B cell (primary cell): ENCODE data around the gene SLC9A3. TPM values are rescaled to one million over a fixed set of nuclear protein-coding genes. Genes with fewer than 3 reads are reported as not detected.

Source experiments
- ATAC-seq: fragments of 200-7000 bp; cut with Tn5 transposase; one replicate; pipeline ENCODE4 v1.10.0; 2021; ENCODE audit warnings: low read depth, mild to moderate bottlenecking, moderate number of reproducible peaks, moderate library complexity
- CTCF ChIA-PET: fragments of 350-600 bp; sonication (Branson Sonifier 250); formaldehyde crosslinking; loops from one replicate; lab custom pipeline; 2021; ENCODE audit warnings: antibody characterized with exemption, inconsistent platforms; lab: Charles Lee
- POLR2A ChIA-PET: fragments of 350-600 bp; sonication (Branson Sonifier 250); formaldehyde crosslinking; loops from one replicate; lab custom pipeline; 2021; ENCODE audit warnings: antibody characterized with exemption; lab: Charles Lee
- DNase-seq: peaks from one replicate; pipeline ENCODE4 v3.0.0; 2013
- H2AFZ ChIP-seq: 2 replicates; pipeline ENCODE4 v1.6.1; 2012; ENCODE audit warnings: mild to moderate bottlenecking, low read depth, low read length; ENCODE audit not compliant: insufficient read depth, poor library complexity, severe bottlenecking
- H3K27ac ChIP-seq, 2 donors: 1 replicate in 1 of 2; 2 replicates in 1 of 2; pipeline ENCODE4 v1.5.1; 2012 to 2013; ENCODE audit warnings: low read length in 2 of 2, mild to moderate bottlenecking in 2 of 2, moderate library complexity in 1 of 2
- H3K27me3 ChIP-seq, 4 experiments: fragments of 200-600 bp in 1 of 4; sonication (generic) in 1 of 4; replicated peaks in 1 of 4; 1 replicate in 2 of 4; 2 replicates in 2 of 4; pipeline versions ENCODE4 v1.6.1 to v1.7.0; 2013 to 2016; ENCODE audit warnings: low read length in 3 of 4, mild to moderate bottlenecking in 2 of 4, mixed read lengths in 1 of 4, moderate library complexity in 1 of 4; ENCODE audit not compliant: insufficient read depth in 4 of 4, control insufficient read depth in 3 of 4; ENCODE audit errors: control extremely low read depth in 1 of 4
- H3K36me3 ChIP-seq, 2 experiments: replicated peaks in 1 of 2; 1 replicate in 1 of 2; 2 replicates in 1 of 2; pipeline versions ENCODE4 v1.6.1 to v1.7.1; 2013; ENCODE audit warnings: low read length in 1 of 2; ENCODE audit not compliant: insufficient read depth in 2 of 2, control insufficient read depth in 1 of 2; ENCODE audit errors: control extremely low read depth in 1 of 2, extremely low read depth in 1 of 2
- H3K4me1 ChIP-seq, 2 donors: fragments of 200-600 bp in 1 of 2; sonication (generic) in 1 of 2; 1 replicate in 1 of 2; 2 replicates in 1 of 2; pipeline versions ENCODE4 v1.5.1 to v1.6.1; 2013 to 2017; ENCODE audit warnings: low read length in 2 of 2; ENCODE audit not compliant: control insufficient read depth in 2 of 2, insufficient read depth in 2 of 2
- H3K4me2 ChIP-seq: replicated peaks from 2 replicates; pipeline ENCODE3; 2012; ENCODE audit warnings: mild to moderate bottlenecking, low read depth, low read length; ENCODE audit not compliant: poor library complexity, severe bottlenecking
- H3K4me3 ChIP-seq, 5 experiments: fragments of 200-600 bp in 1 of 5; sonication (generic) in 1 of 5; 1 replicate in 3 of 5; 2 replicates in 2 of 5; pipeline versions ENCODE4 v1.5.1 to v1.7.0; 2011 to 2016; ENCODE audit warnings: low read length in 4 of 5, mild to moderate bottlenecking in 4 of 5, low read depth in 2 of 5, control low read depth in 1 of 5, moderate library complexity in 1 of 5; ENCODE audit not compliant: insufficient read depth in 1 of 5; ENCODE audit errors: control extremely low read depth in 1 of 5, extremely low read depth in 1 of 5
- H3K79me2 ChIP-seq: fragments of 200-600 bp; sonication (generic); one replicate; pipeline ENCODE4 v1.6.0; 2016; ENCODE audit warnings: low read length; ENCODE audit not compliant: control insufficient read depth, insufficient read depth
- H3K9ac ChIP-seq: fragments of 200-600 bp; sonication (generic); 2 replicates; pipeline ENCODE4 v1.6.1; 2017; ENCODE audit warnings: mild to moderate bottlenecking, low read length, moderate library complexity
- H3K9me3 ChIP-seq, 3 donors: one replicate each; pipeline versions ENCODE4 v1.6.1 to v1.7.1; 2013; ENCODE audit warnings: low read length in 2 of 3; ENCODE audit not compliant: control insufficient read depth in 2 of 3, insufficient read depth in 1 of 3; ENCODE audit errors: control extremely low read depth in 1 of 3
- H4K20me1 ChIP-seq: 2 replicates; pipeline ENCODE4 v1.6.0; 2012; ENCODE audit warnings: mild to moderate bottlenecking, low read length; ENCODE audit not compliant: insufficient read depth, control insufficient read depth, poor library complexity, severe bottlenecking
- H3K27ac Mint-ChIP-seq: one replicate; pipeline ENCODE4 v1.8.0; 2021; ENCODE audit warnings: mixed read lengths
- H3K27me3 Mint-ChIP-seq: one replicate; pipeline ENCODE4 v1.8.0; 2021; ENCODE audit warnings: mixed read lengths
- H3K4me1 Mint-ChIP-seq: one replicate; pipeline ENCODE4 v1.8.0; 2021; ENCODE audit warnings: mixed read lengths
- H3K4me3 Mint-ChIP-seq: one replicate; pipeline ENCODE4 v1.8.0; 2021; ENCODE audit warnings: mixed read lengths
- H3K9me3 Mint-ChIP-seq: one replicate; pipeline ENCODE4 v1.8.0; 2022; ENCODE audit warnings: mixed read lengths; ENCODE audit not compliant: insufficient read depth
- EZH2 ChIP-seq: IDR thresholded peaks from 2 replicates; pipeline ENCODE4 v1.6.1; 2012; ENCODE audit warnings: borderline replicate concordance, low read depth, mild to moderate bottlenecking, moderate library complexity, low read length; ENCODE audit not compliant: insufficient read depth, poor library complexity, severe bottlenecking
- WGBS: methylation state at CpG from one replicate; pipeline ENCODE4 v1.1.5; 2013; ENCODE audit warnings: missing lambda C conversion rate; ENCODE audit not compliant: insufficient coverage; 5-methylcytosine and 5-hydroxymethylcytosine counted together
- intact Hi-C: fragments of 100-400 bp; cut with micrococcal nuclease; formaldehyde crosslinking; loops from one replicate; pipeline ENCODE4 v1.10.0; 2022
- polyA plus RNA-seq: library from polyadenylated mRNA; depleted of rRNA; stranded (reverse); fragments of >200 nt; gene quantifications from 2 replicates; pipeline ENCODE4 v1.2.3, GENCODE V29; 2012
- total RNA-seq, 2 donors: library from RNA; stranded (reverse); fragments of 120-200 nt in 1 of 2; gene quantifications; 1 replicate in 1 of 2; 2 replicates in 1 of 2; pipeline versions ENCODE4 v1.2.3 to v1.2.4, GENCODE V29; 2013 to 2022
- TF ChIP-seq, protein P1 (sequence below): fragments of 200-600 bp; IDR thresholded peaks from one replicate; pipeline ENCODE4 v1.8.0; 2022; ENCODE audit warnings: antibody characterized with exemption, mild to moderate bottlenecking

SLC9A3 gene
- total and polyA plus RNA-seq, 2 donors (not counting 1 experiment from before 2014, with no cell fraction given), result 0.84 to 2.0 TPM

DNA sequence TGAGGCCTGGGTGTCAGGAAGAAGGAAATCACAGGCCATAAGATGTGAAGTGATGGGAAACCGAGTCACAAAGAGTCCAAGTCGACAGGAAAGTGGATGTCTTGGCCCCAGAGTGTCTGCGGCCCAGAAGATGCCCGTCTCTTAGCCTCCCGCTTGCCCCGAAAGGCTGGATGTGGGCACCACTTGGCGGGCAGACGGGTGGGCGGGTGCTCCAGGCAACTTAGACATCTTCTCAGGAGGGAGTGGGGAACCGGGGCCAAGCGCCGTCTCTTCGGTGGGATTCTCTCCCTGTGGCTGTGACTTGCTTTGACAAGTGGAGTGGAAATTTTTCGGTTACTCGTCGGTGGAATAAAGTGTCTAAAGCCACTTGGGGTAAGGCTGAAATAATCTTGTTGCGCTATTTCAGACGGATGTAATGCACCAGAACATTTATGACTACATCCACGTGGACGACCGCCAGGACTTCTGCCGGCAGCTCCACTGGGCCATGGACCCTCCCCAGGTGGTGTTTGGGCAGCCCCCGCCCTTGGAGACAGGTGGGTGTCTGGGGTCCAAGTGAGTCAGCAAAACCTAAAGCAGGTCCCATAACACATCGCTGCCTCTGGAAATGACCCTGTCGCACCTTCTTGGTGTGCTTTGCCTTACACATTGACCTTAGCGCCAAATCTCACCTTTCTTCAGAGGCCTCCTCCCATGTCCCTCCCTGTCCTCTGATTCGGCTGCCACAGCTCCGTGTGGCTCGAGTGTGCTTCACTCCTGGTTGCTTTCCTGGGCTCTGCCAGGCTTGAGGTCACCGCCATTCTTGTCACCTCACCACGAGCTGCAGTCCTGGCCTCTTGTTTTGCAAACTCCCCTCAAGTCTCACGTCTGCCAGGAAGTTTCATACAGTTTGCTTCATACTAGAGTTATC lies 101.7 kb downstream of the SLC9A3 start:
- Mint-ChIP-seq H3K4me3 (no peak overlapping the region), H3K27ac (no peak overlapping the region), H3K27me3 (no peaks in the 10 kb centered on the region), H3K9me3 (no peaks in the 10 kb centered on the region), H3K4me1 (peaks cover 14% of the 10 kb centered on the region)
- 91% methylated on average over 25 of the region's 32 CpGs for WGBS
- Histone ChIP-seq H3K9ac (no peak overlapping the region), H3K9me3 (peaks cover 0 to 7% (median 0%) of the 10 kb centered on the region in 3 donors), H3K4me3 (no peak overlapping the region), H3K27me3 (peaks cover 0 to 3% (median 0%) of the 10 kb centered on the region in 4 experiments), H3K27ac (no peak overlapping the region), H2AFZ (no peak overlapping the region), H3K36me3 (no peaks in the 10 kb centered on the region), H3K4me1 (peaks cover 5 to 12% of the 10 kb centered on the region in 2 donors), H3K4me2 (no peak overlapping the region), H4K20me1 (no peaks in the 10 kb centered on the region), H3K79me2 (no peaks in the 10 kb centered on the region)
- DNase-seq (no peak), ATAC-seq (no peak)
- intact Hi-C loops, result no loop called here
- no peak for TF ChIP-seq EZH2
- TF ChIP-seq, protein P1, sequence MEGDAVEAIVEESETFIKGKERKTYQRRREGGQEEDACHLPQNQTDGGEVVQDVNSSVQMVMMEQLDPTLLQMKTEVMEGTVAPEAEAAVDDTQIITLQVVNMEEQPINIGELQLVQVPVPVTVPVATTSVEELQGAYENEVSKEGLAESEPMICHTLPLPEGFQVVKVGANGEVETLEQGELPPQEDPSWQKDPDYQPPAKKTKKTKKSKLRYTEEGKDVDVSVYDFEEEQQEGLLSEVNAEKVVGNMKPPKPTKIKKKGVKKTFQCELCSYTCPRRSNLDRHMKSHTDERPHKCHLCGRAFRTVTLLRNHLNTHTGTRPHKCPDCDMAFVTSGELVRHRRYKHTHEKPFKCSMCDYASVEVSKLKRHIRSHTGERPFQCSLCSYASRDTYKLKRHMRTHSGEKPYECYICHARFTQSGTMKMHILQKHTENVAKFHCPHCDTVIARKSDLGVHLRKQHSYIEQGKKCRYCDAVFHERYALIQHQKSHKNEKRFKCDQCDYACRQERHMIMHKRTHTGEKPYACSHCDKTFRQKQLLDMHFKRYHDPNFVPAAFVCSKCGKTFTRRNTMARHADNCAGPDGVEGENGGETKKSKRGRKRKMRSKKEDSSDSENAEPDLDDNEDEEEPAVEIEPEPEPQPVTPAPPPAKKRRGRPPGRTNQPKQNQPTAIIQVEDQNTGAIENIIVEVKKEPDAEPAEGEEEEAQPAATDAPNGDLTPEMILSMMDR, result no peak
- CTCF ChIA-PET, result no interaction called here
- POLR2A ChIA-PET, result no interaction called here

DNA sequence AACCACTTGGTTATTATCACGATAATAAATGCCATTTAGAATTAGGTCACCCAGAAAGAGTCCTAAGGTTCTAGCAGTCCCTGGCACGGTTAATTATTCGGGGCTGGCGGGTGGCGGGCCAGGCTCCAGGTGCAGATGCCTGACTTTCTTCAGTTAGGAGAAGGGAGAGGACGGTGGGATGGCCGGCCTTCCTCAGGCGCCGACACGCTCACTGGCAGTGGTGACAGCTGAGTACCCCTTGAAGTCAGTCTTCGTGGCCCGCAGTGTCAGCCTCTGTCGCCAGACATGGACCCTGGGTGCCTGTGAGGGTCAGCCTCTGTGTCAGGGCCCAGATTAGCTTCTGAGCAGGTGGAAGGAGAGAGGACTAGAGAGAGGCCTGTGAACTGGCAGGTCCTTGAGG lies 102.3 kb downstream of the SLC9A3 start:
- ChIA-PET CTCF (no interaction called here), POLR2A (no interaction called here)
- Histone ChIP-seq H3K9ac (no peak overlapping the region), H3K36me3 (no peaks in the 10 kb centered on the region), H2AFZ (no peak overlapping the region), H4K20me1 (no peaks in the 10 kb centered on the region), H3K27me3 (peaks cover 0 to 3% (median 0%) of the 10 kb centered on the region in 4 experiments), H3K79me2 (no peaks in the 10 kb centered on the region), H3K27ac (no peak overlapping the region), H3K4me3 (no peak overlapping the region), H3K4me2 (no peak overlapping the region), H3K9me3 (peaks cover 0 to 4% (median 0%) of the 10 kb centered on the region in 3 donors), H3K4me1 (peaks cover 5 to 12% of the 10 kb centered on the region in 2 donors)
- Mint-ChIP-seq H3K4me1 (peaks cover 14% of the 10 kb centered on the region), H3K27ac (no peak overlapping the region), H3K27me3 (no peaks in the 10 kb centered on the region), H3K4me3 (no peak overlapping the region), H3K9me3 (no peaks in the 10 kb centered on the region)
- ATAC-seq (no peak), DNase-seq (no peak)
- no peak for TF ChIP-seq EZH2
- TF ChIP-seq, protein P1, result no peak
- intact Hi-C loops, result no loop called here
- WGBS, result 95% methylated on average over 13 of the region's 13 CpGs
